ENCODE measurements around the gene MTA3. TPM values are rescaled to one million over a fixed set of nuclear protein-coding genes. Genes with fewer than 3 reads are reported as not detected.

Gene MTA3
- total and polyA plus RNA-seq, 2 donors (not counting 3 experiments of a cell fraction or from before 2014, with no cell fraction given), result 36.3 to 53.3 TPM

- H4K20me1 ChIP-seq (replicated peaks; ENCODE audit: control insufficient read depth, extremely low read depth, insufficient read depth, low read length), result no peaks in the 10 kb centered on the region
- intact Hi-C loops (cut with micrococcal nuclease), result no loop called here
- H2AFZ ChIP-seq (ENCODE audit: low read depth, low read length), result no peak overlapping the region
- H3K79me2 ChIP-seq (ENCODE audit: control insufficient read depth, insufficient read depth, low read length), result no peaks in the 10 kb centered on the region
- no peak overlapping the region for H3K4me3 ChIP-seq (replicated peaks in 1 of 3; ENCODE audit: insufficient read depth in 1 of 3, low read depth in 1 of 3, low read length in 3 of 3)
- H3K9me1 ChIP-seq (replicated peaks; ENCODE audit: control insufficient read depth, extremely low read depth, insufficient read depth, low read length), result no peaks in the 10 kb centered on the region
- ChIA-PET CTCF (no interaction called here), POLR2A (no interaction called here)
- H3K36me3 ChIP-seq (ENCODE audit: control insufficient read depth in 2 of 2, extremely low read depth in 1 of 2, insufficient read depth in 2 of 2, low read length in 2 of 2), result peaks cover 0 to 1% of the 10 kb centered on the region in 2 experiments
- TF ChIP-seq MAX (IDR thresholded peaks at IDR 0.05; ENCODE audit: insufficient read depth, insufficient read length), result no peak
- no peak for TF ChIP-seq JUN (IDR thresholded peaks at IDR 0.05; ENCODE audit: borderline replicate concordance, insufficient read depth, insufficient read length, low read depth)
- TF ChIP-seq GATA2 (IDR thresholded peaks at IDR 0.05; ENCODE audit: insufficient read depth, insufficient read length, low read depth, low read length), result no peak
- TF ChIP-seq EZH2 (IDR thresholded peaks at IDR 0.05; ENCODE audit: borderline replicate concordance, low read depth, low read length, severe bottlenecking), result no peak
- TF ChIP-seq POLR2AphosphoS5 (IDR thresholded peaks at IDR 0.05; ENCODE audit: insufficient read depth, low read depth, low read length), result no peak
- TF ChIP-seq MYC (IDR thresholded peaks at IDR 0.05; ENCODE audit: low read depth, low read length), result no peak
- TF ChIP-seq CTCF (IDR thresholded peaks at IDR 0.05; ENCODE audit: extremely low read depth in 1 of 2, insufficient read depth in 1 of 2, low read depth in 1 of 2, low read length in 2 of 2), result no peak
- no peak for TF ChIP-seq POLR2A (IDR thresholded peaks at IDR 0.05; ENCODE audit: low read depth, low read length)
- no peak for TF ChIP-seq FOS (IDR thresholded peaks at IDR 0.05; ENCODE audit: borderline replicate concordance, insufficient read depth, low read length)
- no peak overlapping the region for H3K9ac ChIP-seq (replicated peaks; ENCODE audit: extremely low read depth, insufficient read depth, low read length)
- no peaks in the 10 kb centered on the region for H3K4me1 ChIP-seq (ENCODE audit: control insufficient read depth, extremely low read depth, insufficient read depth, low read length)
- BruUV-seq (replicated peaks), result no TSS peak
- no peaks in the 10 kb centered on the region for H3K9me3 ChIP-seq (replicated peaks; ENCODE audit: control insufficient read depth, insufficient read depth, low read length)
- no peak for FAIRE-seq
- dilution Hi-C loops (cut with MboI; ENCODE audit: extremely low pct_ligation_motif_present, low sequenced_read_pairs), result no loop called here
- H3K4me2 ChIP-seq (ENCODE audit: insufficient read depth, low read length), result no peak overlapping the region
- DNase-seq (ENCODE audit: low read depth, low spot score), result no peak
- no peaks in the 10 kb centered on the region for H3K27me3 ChIP-seq (ENCODE audit: control insufficient read depth in 2 of 2, insufficient read depth in 2 of 2, low read length in 2 of 2)
- H3K27ac ChIP-seq (ENCODE audit: insufficient read depth, low read depth, low read length), result no peak overlapping the region
Observed at GRCh38 chr2:42764901-42765300, 196.5 kb downstream of the MTA3 start.

All from endothelial cell of umbilical vein (primary cell).